IMR-90 (cell line): Measurements from ENCODE around the gene ATRX. TPM values are rescaled to one million over a fixed set of nuclear protein-coding genes. Genes with fewer than 3 reads are reported as not detected.

Experiments
- ATAC-seq: fragments of 200-7000 bp; cut with Tn5 transposase; 2 replicates; pipeline ENCODE4 v1.9.1; 2020; ENCODE audit warnings: low read depth, mild to moderate bottlenecking, moderate library complexity
- BruUV-seq: library from RNA; stranded (reverse); fragments of 400-500 nt; replicated peaks from 2 replicates; lab custom pipeline; 2021; lab: Mats Ljungman, UMichigan
- CTCF ChIA-PET: fragments of 300-600 bp; formaldehyde crosslinking; extraction: SDS; loops from one replicate; lab custom pipeline; 2021; ENCODE audit warnings: antibody characterized with exemption; lab: Yijun Ruan, JAX
- POLR2A ChIA-PET: fragments of 300-600 bp; sonication (Branson Sonifier 250); formaldehyde crosslinking; loops from one replicate; lab custom pipeline; 2022; ENCODE audit warnings: antibody characterized with exemption; ENCODE audit not compliant: unreplicated experiment; lab: Charles Lee
- DNase-seq: peaks from one replicate; pipeline ENCODE4 v3.0.0; 2013
- H2AFZ ChIP-seq: replicated peaks from 2 replicates; pipeline ENCODE3; 2013; ENCODE audit warnings: low read length, mild to moderate bottlenecking; ENCODE audit not compliant: poor library complexity
- H2AK5ac ChIP-seq: 2 replicates; pipeline ENCODE4 v1.6.1; 2013; ENCODE audit warnings: low read depth, low read length, inconsistent platforms
- H2AK9ac ChIP-seq: replicated peaks from 2 replicates; pipeline ENCODE3; 2013; ENCODE audit warnings: mild to moderate bottlenecking, low read depth, low read length, moderate library complexity; ENCODE audit not compliant: poor library complexity
- H2BK120ac ChIP-seq: 2 replicates; pipeline ENCODE4 v1.6.1; 2013; ENCODE audit warnings: low read depth, low read length, inconsistent platforms
- H2BK15ac ChIP-seq: 3 replicates; pipeline ENCODE4 v1.6.1; 2013; ENCODE audit warnings: low read depth, low read length, inconsistent platforms
- H2BK20ac ChIP-seq: 2 replicates; pipeline ENCODE4 v1.6.1; 2013; ENCODE audit warnings: low read depth, mild to moderate bottlenecking, inconsistent platforms, low read length, moderate library complexity
- H2BK5ac ChIP-seq: 2 replicates; pipeline ENCODE4 v1.6.1; 2013; ENCODE audit warnings: mild to moderate bottlenecking, low read depth, low read length, inconsistent platforms; ENCODE audit not compliant: poor library complexity, severe bottlenecking
- H3K14ac ChIP-seq: replicated peaks from 2 replicates; pipeline ENCODE4 v1.6.1; 2013; ENCODE audit warnings: low read depth, low read length, inconsistent platforms
- H3K18ac ChIP-seq: 2 replicates; pipeline ENCODE4 v1.6.1; 2013; ENCODE audit warnings: low read depth, low read length, control low read depth
- H3K23ac ChIP-seq: 2 replicates; pipeline ENCODE4 v1.6.1; 2013; ENCODE audit warnings: low read depth, low read length, inconsistent platforms
- H3K27ac ChIP-seq: 2 replicates; pipeline ENCODE4 v1.5.1; 2013; ENCODE audit warnings: mild to moderate bottlenecking, control low read depth, low read length; ENCODE audit not compliant: insufficient read depth
- H3K27me3 ChIP-seq: 2 replicates; pipeline ENCODE4 v1.6.1; 2013; ENCODE audit warnings: low read length; ENCODE audit not compliant: control insufficient read depth, insufficient read depth
- H3K36me3 ChIP-seq: 2 replicates; pipeline ENCODE4 v1.6.1; 2013; ENCODE audit warnings: low read length, mixed read lengths; ENCODE audit not compliant: control insufficient read depth, insufficient read depth
- H3K4ac ChIP-seq: 2 replicates; pipeline ENCODE4 v1.6.1; 2013; ENCODE audit warnings: low read depth, low read length, inconsistent platforms
- H3K4me1 ChIP-seq: 2 replicates; pipeline ENCODE4 v1.6.1; 2013; ENCODE audit warnings: low read length, mixed read lengths; ENCODE audit not compliant: control insufficient read depth, insufficient read depth
- H3K4me2 ChIP-seq: 2 replicates; pipeline ENCODE4 v1.6.1; 2013; ENCODE audit warnings: low read depth, mild to moderate bottlenecking, control low read depth, low read length, moderate library complexity
- H3K4me3 ChIP-seq: 2 replicates; pipeline ENCODE4 v1.5.1; 2013; ENCODE audit warnings: low read depth, mild to moderate bottlenecking, control low read depth, low read length, moderate library complexity; ENCODE audit not compliant: insufficient read depth
- H3K56ac ChIP-seq: 2 replicates; pipeline ENCODE4 v1.6.1; 2013; ENCODE audit warnings: low read length, inconsistent platforms; ENCODE audit not compliant: insufficient read depth; ENCODE audit errors: extremely low read depth
- H3K79me1 ChIP-seq, 2 experiments: 2 replicates each; pipeline ENCODE4 v1.6.1; 2013; ENCODE audit warnings: low read length in 2 of 2, inconsistent platforms in 1 of 2, low read depth in 1 of 2
- H3K9ac ChIP-seq: 2 replicates; pipeline ENCODE4 v1.6.1; 2013; ENCODE audit warnings: low read depth, low read length, control low read depth
- H3K9me1 ChIP-seq: 2 replicates; pipeline ENCODE4 v1.6.1; 2013; ENCODE audit warnings: low read length, inconsistent platforms; ENCODE audit not compliant: insufficient read depth
- H3K9me3 ChIP-seq: 2 replicates; pipeline ENCODE4 v1.6.1; 2013; ENCODE audit warnings: low read length; ENCODE audit not compliant: control insufficient read depth, insufficient read depth
- H4K20me1 ChIP-seq: 2 replicates; pipeline ENCODE4 v1.6.1; 2013; ENCODE audit warnings: low read length, inconsistent platforms; ENCODE audit not compliant: insufficient read depth
- H4K5ac ChIP-seq: 2 replicates; pipeline ENCODE4 v1.6.1; 2013; ENCODE audit warnings: mild to moderate bottlenecking, low read depth, low read length, control low read depth
- H4K8ac ChIP-seq, 2 experiments: 2 replicates each; pipeline ENCODE4 v1.6.1; 2013; ENCODE audit warnings: low read depth in 2 of 2, low read length in 2 of 2, control low read depth in 1 of 2, inconsistent platforms in 1 of 2
- H4K91ac ChIP-seq: 2 replicates; pipeline ENCODE4 v1.6.1; 2013; ENCODE audit warnings: low read depth, low read length, inconsistent platforms; ENCODE audit not compliant: insufficient read depth
- BHLHE40 ChIP-seq: fragments of 150-350 bp; IDR thresholded peaks from 2 replicates; pipeline ENCODE4 v1.6.1; 2016; ENCODE audit warnings: mild to moderate bottlenecking, low read depth, low read length
- MAFK ChIP-seq: IDR thresholded peaks from 2 replicates; pipeline ENCODE4 v1.6.1; 2012; ENCODE audit warnings: low read depth, low read length, improper control_type of control experiment
- MAZ ChIP-seq: IDR thresholded peaks from 2 replicates; pipeline ENCODE4 v1.6.1; 2012; ENCODE audit warnings: low read depth, mild to moderate bottlenecking, low read length, improper control_type of control experiment, moderate library complexity, borderline replicate concordance
- MXI1 ChIP-seq: IDR thresholded peaks from 2 replicates; pipeline ENCODE4 v1.6.1; 2012; ENCODE audit warnings: low read depth, mild to moderate bottlenecking, low read length, moderate library complexity, borderline replicate concordance
- NFE2L2 ChIP-seq: fragments of 150-350 bp; IDR thresholded peaks from 2 replicates; pipeline ENCODE4 v1.6.1; 2016; ENCODE audit warnings: low read depth, mild to moderate bottlenecking, low read length
- RAD21 ChIP-seq: IDR thresholded peaks from 2 replicates; pipeline ENCODE4 v1.6.1; 2012; ENCODE audit warnings: low read length, improper control_type of control experiment
- RCOR1 ChIP-seq: IDR thresholded peaks from 2 replicates; pipeline ENCODE4 v1.6.1; 2012; ENCODE audit warnings: mild to moderate bottlenecking, low read length, improper control_type of control experiment; ENCODE audit not compliant: insufficient replicate concordance
- RFX5 ChIP-seq: IDR thresholded peaks from 2 replicates; pipeline ENCODE4 v1.8.0; 2012; ENCODE audit warnings: low read depth, mild to moderate bottlenecking, low read length, moderate library complexity
- WGBS, 2 experiments: methylation state at CpG; one replicate each; pipeline versions ENCODE4 v1.1.5 to v1.1.7; 2013; ENCODE audit warnings: missing lambda C conversion rate in 2 of 2; ENCODE audit not compliant: insufficient read length in 1 of 2; ENCODE audit errors: extremely low coverage in 2 of 2; 5-methylcytosine and 5-hydroxymethylcytosine counted together
- dilution Hi-C: fragments of 300-500 bp; cut with HindIII; formaldehyde crosslinking; loops from one replicate; pipeline ENCODE4 v1.14.3; 2018; ENCODE audit warnings: low sequenced_read_pairs; ENCODE audit not compliant: unreplicated experiment
- in situ Hi-C: fragments of 300-500 bp; cut with MboI; formaldehyde crosslinking; loops from 3 replicates; pipeline ENCODE4 v1.14.3; 2019; ENCODE audit warnings: low sequenced_read_pairs, inconsistent platforms, mixed read lengths
- intact Hi-C: fragments of 100-400 bp; cut with micrococcal nuclease; formaldehyde crosslinking; loops from 2 replicates; pipeline ENCODE4 v1.10.0; 2022
- polyA plus RNA-seq, 3 experiments: library from polyadenylated mRNA; depleted of rRNA; stranded (reverse); fragments of >200 nt; gene quantifications; 2 replicates each; pipeline ENCODE4 v1.2.3, GENCODE V29; 2012; ENCODE audit warnings: low replicate concordance in 1 of 3
- total RNA-seq: library from RNA; depleted of rRNA; stranded (reverse); fragments of >200 nt; gene quantifications from 2 replicates; pipeline ENCODE4 v1.2.3, GENCODE V29; 2012

The ATRX gene
- total and polyA plus RNA-seq, 2 of the 4 experiments (the other 2 are of a cell fraction): 20.7 to 73.8 TPM

DNA sequence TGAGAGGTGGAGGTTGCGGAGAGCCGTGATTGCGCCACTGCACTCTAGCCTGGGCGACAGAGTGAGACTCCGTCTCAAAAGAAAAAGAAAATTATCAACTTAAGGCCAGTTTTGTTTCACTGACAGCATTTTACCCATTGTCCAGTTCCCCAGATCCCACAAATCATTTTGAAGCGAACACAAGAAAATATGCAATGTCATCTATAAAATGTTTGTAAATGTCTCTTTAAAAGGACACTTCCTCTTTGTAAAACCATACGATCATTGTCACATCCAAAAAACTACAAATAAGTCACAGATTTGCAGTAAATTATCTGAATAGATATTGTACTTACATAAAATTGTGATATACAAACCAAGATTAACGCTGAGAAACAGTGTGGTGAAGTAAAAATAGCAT, 147.6 kb downstream of the ATRX start:
- WGBS, 2 experiments: no CpG with 5 or more reads among the region's 8 CpGs

More for the DNA sequence above, 147.6 kb downstream of the ATRX start:
- ChIA-PET POLR2A (no interaction called here), CTCF (no interaction called here)
- Histone ChIP-seq H3K9me1 (no peaks in the 10 kb centered on the region), H3K9ac (no peak overlapping the region), H2BK120ac (no peak overlapping the region), H3K79me1 (peaks cover 0 to 8% of the 10 kb centered on the region in 2 experiments; a peak in 1 of 4 replicates), H3K14ac (no peak overlapping the region), H3K27ac (no peak overlapping the region), H3K4me2 (no peak overlapping the region), H3K23ac (no peak overlapping the region), H2AFZ (no peak overlapping the region), H4K20me1 (peaks cover 7% of the 10 kb centered on the region; the same call in 1 of the 2 replicates), H3K4ac (no peak overlapping the region), H2BK20ac (no peak overlapping the region), H2AK5ac (no peak overlapping the region), H2BK5ac (no peak overlapping the region), H2AK9ac (no peak overlapping the region), H3K4me1 (no peaks in the 10 kb centered on the region), H3K18ac (no peak overlapping the region), H4K8ac (no peak overlapping the region), H2BK15ac (no peak overlapping the region), H3K56ac (no peak overlapping the region), H3K4me3 (no peak overlapping the region), H4K5ac (no peak overlapping the region), H3K9me3 (no peaks in the 10 kb centered on the region), H3K36me3 (peaks cover 4% of the 10 kb centered on the region; the same call in 1 of the 2 replicates), H4K91ac (no peak overlapping the region), H3K27me3 (no peaks in the 10 kb centered on the region)
- no TSS peak for BruUV-seq
- dilution Hi-C loops: no loop called here
- intact Hi-C loops: no loop called here
- TF ChIP-seq RFX5 (no peak), BHLHE40 (no peak), RAD21 (no peak), MAFK (peak; percentile 23; the same call in 1 of the 2 replicates), RCOR1 (no peak), MAZ (no peak), MXI1 (no peak), NFE2L2 (peak; percentile 33; the same call in 1 of the 2 replicates)
- in situ Hi-C loops: no loop called here
- ATAC-seq (no peak), DNase-seq (no peak)
